ENCODE measurements around the gene KHDRBS2.

KHDRBS2 gene

GRCh38 chr6:62174548-62174947 lies 111.5 kb downstream of the KHDRBS2 start:
- DNase-seq, result no peak

GRCh38 chr6:62167736-62168135 lies 118.3 kb downstream of the KHDRBS2 start:
- DNase-seq, result no peak

- DNase-seq, result no peak
These were observed 123.2 kb downstream of the KHDRBS2 start for GRCh38 chr6:62162858-62163257.

DNA sequence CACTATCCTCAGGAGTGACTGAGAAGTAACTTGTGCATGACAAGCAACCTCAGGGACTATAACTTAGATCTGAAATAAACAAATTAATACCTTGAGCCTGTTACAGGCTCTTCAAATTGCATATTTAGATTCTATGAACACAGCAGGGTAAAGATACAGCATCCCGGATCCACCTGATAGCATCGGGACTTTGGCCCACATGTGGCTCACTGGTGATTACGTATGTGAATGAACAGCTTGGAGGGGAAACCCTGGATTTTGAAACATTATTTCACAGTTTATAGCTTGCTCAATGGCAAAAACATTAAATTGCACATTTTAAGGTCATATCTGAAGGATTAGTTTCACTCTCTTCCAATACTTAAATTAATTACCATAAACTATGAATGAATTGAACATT lies 133.2 kb downstream of the KHDRBS2 start:
- no peak for DNase-seq

- DNase-seq, result no peak
These were observed 135.9 kb downstream of the KHDRBS2 start for GRCh38 chr6:62150048-62150663.

GRCh38 chr6:62146954-62147853 lies 138.8 kb downstream of the KHDRBS2 start:
- no peak for DNase-seq

GRCh38 chr6:62129127-62129526 lies 156.9 kb downstream of the KHDRBS2 start:
- DNase-seq, result no peak

GRCh38 chr6:62119401-62119800 lies 166.6 kb downstream of the KHDRBS2 start:
- no peak for DNase-seq

DNA sequence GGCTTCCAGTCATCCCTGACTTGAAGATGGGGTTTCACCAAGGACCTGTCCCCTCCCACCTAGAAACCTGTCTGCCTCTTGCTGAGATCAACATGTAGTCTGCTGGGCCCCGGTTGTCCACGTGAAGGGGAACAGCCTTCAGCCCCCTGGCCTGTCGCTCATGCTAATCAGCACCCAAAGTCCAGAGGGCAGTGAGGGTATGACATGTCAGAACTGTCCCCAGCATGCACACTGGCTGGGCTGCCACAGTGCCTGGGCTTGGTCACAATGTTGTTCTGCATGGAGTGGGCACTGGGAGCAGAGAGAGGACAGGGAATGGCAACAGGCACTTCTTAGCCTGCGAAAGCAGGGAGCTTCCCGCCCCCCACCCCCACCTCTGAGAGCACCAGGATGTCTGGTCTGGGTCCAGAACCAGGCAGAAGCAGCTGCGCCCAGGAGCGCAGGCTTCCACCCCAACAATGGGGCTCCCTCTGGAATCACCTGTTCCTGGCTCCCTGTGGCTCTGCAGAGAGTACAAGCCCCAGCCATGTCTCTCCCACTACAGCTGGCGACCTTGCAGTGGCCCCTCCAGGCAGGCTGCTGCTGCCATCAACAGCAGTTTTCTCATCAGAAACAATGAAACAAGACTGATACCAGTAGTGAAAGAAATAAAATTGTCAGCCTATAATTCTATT lies 182.7 kb downstream of the KHDRBS2 start:
- DNase-seq, result no peak

GRCh38 chr6:62102387-62102786 lies 183.6 kb downstream of the KHDRBS2 start:
- DNase-seq, result no peak

DNA sequence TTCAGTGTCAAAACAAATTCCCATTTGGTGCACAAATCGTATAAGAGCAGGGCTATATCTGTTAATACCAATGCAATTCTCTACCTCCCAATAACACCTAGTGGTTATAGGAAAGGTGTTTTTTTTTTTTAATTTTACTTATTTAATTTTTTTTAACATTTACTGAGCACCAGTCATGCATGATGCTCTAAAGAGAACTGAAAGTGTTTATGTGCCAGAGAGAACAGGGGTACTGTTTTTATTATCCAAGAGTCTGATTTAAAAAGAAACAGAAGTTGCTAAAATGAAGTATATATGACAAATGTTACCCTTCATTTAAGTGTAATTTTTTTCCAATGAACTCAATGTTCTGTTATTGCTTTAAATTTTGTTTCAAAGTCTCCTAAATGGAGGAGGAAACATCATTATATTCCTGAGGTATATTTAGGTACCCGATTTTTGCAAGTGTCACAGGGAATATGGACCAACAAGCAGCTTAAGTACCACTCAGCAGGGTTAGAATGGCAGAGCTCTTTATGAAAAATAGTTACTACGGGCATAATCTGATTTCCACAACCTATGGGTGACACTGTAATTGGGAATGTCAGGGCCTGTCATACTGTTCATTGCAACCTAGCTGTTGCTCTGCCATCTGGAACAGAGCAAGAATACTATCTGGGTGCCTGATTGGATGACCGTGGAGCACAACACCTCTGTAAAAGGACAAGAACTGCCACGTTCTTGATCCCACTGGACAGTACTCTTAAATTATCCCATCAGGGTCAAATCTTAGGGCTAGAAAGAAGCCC lies 195.4 kb downstream of the KHDRBS2 start:
- no peak for DNase-seq

- no peak for DNase-seq
These were observed 196.2 kb downstream of the KHDRBS2 start for GRCh38 chr6:62089781-62090180.

DNA sequence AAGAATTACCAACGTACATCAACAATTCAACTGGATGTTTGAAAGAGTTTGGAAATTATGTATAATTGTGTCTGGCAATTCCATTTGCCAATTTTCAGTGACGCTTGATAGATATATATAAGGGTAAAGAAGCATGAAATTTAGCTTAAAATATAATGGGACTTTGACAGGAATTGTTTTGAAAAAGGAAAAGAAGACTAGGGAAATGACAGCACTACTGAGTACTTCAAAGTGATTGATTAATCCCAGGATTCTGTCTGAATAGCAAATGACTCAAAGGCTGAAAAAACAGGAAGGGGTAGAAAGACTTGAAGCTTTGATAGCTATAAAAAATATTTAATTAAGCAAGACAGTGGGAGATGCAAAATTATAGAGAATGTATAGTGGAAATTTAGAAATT lies 200.0 kb downstream of the KHDRBS2 start:
- no peak for DNase-seq

- DNase-seq, result no peak
These were observed 210.2 kb downstream of the KHDRBS2 start for GRCh38 chr6:62075869-62076268.

GRCh38 chr6:62059901-62060300 lies 226.1 kb downstream of the KHDRBS2 start:
- no peak for DNase-seq

GRCh38 chr6:62057300-62057699 lies 228.7 kb downstream of the KHDRBS2 start:
- no peak for DNase-seq

- DNase-seq, result no peak
These were observed 240.5 kb downstream of the KHDRBS2 start for GRCh38 chr6:62045502-62045901.

GRCh38 chr6:62043084-62043483 lies 242.9 kb downstream of the KHDRBS2 start:
- DNase-seq, result no peak

DNA sequence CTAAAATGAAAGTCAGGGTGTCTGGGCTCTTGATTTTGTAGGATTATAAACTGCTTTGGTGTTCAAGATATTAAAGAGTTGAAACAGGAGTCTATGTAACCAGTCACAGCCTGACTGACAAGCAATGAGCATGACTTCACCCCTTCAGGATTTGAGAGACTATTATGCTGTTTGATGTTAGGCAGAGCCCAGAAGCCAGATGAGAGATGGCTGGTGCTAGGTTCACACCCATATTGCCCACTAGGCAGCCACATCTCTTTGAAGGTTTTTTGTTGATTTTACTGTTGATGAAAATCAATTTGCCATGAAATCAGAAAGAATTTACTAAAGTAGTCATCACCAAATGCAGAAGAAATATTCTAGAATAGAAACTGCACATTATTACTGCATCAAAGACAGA lies 243.6 kb downstream of the KHDRBS2 start:
- no peak for DNase-seq

DNA sequence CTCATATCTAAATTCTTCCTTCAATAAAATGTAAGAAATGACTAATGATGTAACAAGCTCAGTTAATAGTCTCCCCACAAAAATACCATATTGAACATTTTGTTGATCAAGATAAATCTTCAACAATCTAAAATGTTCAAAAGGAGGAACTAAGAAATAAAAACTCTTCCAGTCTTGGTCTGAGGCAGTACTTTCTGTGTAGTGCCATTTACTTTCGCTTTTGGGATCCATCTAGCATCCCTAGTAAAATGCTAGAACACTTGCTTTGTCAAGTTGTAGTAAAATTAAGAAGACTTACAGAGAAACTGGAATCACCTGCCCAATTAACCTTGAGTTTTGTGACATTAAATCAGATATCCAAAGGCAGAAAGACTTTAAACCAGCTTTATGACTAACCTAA lies 246.4 kb downstream of the KHDRBS2 start:
- no peak for DNase-seq

DNA sequence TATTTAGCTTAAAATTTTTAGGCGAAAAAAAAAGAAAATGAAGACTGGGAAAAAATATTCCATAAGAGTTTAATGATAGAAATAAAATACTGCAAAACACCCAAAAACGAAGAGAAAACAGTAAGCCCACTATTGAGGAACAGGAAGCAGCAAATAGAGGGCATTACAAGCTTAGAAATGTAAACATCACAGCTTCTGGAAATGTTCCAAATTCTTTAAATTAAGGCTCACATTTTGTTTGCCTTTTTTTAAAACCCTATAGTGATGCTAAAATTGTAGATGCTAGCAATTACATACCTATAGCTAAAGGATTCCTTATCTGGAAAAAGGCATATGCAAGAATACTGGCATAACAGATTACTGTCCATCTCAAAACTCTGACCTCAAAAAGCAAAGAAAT lies 248.6 kb downstream of the KHDRBS2 start:
- DNase-seq, result no peak

- DNase-seq, result no peak
These were observed 250.1 kb downstream of the KHDRBS2 start for GRCh38 chr6:62035952-62036351.

GRCh38 chr6:62013719-62014118 lies 272.3 kb downstream of the KHDRBS2 start:
- DNase-seq, result no peak

All from CD4-positive, alpha-beta T cell treated with Interleukin-21 for 1 hour (primary cell).